ENCODE measurements around the gene AMPD2. TPM values are rescaled to one million over a fixed set of nuclear protein-coding genes. Genes with fewer than 3 reads are reported as not detected.

Gene AMPD2
- total and polyA plus RNA-seq, 9 of the 15 experiments (the other 6 are each of a cell fraction or from before 2014, with no cell fraction given): 2.0 to 77.7 (median 28.2) TPM

DNA sequence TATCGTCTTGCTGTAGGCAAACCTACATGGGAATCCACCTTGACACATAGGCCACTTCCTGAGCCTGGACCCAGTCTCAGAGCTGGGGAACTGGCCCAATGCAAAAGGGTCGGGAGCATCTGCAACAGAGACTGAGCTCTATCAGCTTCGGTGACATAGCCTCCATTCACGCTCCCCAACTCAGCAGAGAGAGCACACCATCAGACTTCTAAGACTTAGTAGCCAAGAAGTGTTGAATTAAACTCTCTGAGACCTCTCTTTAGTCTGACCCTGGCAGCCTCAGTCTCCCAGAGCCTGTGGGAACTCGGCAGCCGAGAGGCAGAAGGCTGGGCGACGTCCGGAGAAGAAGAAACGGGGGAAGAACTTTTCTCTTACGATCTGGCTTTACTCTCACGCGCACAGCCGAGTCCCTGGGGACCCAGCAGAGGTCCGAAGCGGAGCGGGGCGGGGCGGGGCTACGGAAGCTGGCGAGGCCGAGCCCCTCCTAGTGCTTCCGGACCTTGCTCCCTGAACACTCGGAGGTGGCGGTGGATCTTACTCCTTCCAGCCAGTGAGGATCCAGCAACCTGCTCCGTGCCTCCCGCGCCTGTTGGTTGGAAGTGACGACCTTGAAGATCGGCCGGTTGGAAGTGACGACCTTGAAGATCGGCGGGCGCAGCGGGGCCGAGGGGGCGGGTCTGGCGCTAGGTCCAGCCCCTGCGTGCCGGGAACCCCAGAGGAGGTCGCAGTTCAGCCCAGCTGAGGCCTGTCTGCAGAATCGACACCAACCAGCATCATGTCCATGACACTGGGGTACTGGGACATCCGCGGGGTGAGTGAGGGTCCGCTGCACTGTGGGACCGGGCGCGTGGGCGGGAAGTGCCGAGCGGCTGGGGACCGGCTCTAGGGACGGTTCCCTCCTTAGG lies 36.2 kb downstream of the AMPD2 start, which contains the start of gene GSTM4 (continued):
- no peak for TF ChIP-seq ATF1 (CRISPR knock-in tag; IDR thresholded peaks at IDR 0.05)
- TF ChIP-seq ATF1 (tag; IDR thresholded peaks at IDR 0.05): peak; percentile 67
- TF ChIP-seq TARDBP (IDR thresholded peaks at IDR 0.05): peak; percentile 16; the same call in 1 of the 2 replicates
- TF ChIP-seq RBBP5 (IDR thresholded peaks at IDR 0.05; ENCODE audit: borderline replicate concordance, insufficient read depth, low read length, poor library complexity, severe bottlenecking): peak; percentile 93
- TF ChIP-seq KAT7 (CRISPR knock-in tag; IDR thresholded peaks at IDR 0.05; ENCODE audit: borderline replicate concordance): no peak
- TF ChIP-seq GTF2A2 (tag; IDR thresholded peaks at IDR 0.05): no peak
- TF ChIP-seq POLR2G (IDR thresholded peaks at IDR 0.05; ENCODE audit: low read depth, low read length): peak; percentile 87
- peak; percentile 84 to 95 for TF ChIP-seq MAZ (CRISPR knock-in tag; conservative IDR thresholded peaks at IDR 0.05 in 1 of 2, IDR thresholded peaks at IDR 0.05 in 1 of 2)
- TF ChIP-seq, protein P1, sequence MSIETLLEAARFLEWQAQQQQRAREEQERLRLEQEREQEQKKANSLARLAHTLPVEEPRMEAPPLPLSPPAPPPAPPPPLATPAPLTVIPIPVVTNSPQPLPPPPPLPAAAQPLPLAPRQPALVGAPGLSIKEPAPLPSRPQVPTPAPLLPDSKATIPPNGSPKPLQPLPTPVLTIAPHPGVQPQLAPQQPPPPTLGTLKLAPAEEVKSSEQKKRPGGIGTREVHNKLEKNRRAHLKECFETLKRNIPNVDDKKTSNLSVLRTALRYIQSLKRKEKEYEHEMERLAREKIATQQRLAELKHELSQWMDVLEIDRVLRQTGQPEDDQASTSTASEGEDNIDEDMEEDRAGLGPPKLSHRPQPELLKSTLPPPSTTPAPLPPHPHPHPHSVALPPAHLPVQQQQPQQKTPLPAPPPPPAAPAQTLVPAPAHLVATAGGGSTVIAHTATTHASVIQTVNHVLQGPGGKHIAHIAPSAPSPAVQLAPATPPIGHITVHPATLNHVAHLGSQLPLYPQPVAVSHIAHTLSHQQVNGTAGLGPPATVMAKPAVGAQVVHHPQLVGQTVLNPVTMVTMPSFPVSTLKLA (conservative IDR thresholded peaks at IDR 0.05): peak; percentile 62 to 84; a peak in 3 of 4 replicates
- TF ChIP-seq, protein P2, sequence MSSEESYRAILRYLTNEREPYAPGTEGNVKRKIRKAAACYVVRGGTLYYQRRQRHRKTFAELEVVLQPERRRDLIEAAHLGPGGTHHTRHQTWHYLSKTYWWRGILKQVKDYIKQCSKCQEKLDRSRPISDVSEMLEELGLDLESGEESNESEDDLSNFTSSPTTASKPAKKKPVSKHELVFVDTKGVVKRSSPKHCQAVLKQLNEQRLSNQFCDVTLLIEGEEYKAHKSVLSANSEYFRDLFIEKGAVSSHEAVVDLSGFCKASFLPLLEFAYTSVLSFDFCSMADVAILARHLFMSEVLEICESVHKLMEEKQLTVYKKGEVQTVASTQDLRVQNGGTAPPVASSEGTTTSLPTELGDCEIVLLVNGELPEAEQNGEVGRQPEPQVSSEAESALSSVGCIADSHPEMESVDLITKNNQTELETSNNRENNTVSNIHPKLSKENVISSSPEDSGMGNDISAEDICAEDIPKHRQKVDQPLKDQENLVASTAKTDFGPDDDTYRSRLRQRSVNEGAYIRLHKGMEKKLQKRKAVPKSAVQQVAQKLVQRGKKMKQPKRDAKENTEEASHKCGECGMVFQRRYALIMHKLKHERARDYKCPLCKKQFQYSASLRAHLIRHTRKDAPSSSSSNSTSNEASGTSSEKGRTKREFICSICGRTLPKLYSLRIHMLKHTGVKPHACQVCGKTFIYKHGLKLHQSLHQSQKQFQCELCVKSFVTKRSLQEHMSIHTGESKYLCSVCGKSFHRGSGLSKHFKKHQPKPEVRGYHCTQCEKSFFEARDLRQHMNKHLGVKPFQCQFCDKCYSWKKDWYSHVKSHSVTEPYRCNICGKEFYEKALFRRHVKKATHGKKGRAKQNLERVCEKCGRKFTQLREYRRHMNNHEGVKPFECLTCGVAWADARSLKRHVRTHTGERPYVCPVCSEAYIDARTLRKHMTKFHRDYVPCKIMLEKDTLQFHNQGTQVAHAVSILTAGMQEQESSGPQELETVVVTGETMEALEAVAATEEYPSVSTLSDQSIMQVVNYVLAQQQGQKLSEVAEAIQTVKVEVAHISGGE (CRISPR knock-in tag; IDR thresholded peaks at IDR 0.05): peak in 1 of 3 experiments; percentile 76; a peak in 2 of 6 replicates
- TF ChIP-seq SAFB (IDR thresholded peaks at IDR 0.05; ENCODE audit: borderline replicate concordance, low read depth, low read length): 0 out of 2 replicates have a peak, but pooled peaks have one; percentile 20
- TF ChIP-seq GABPA (tag; conservative IDR thresholded peaks at IDR 0.05; ENCODE audit: low read depth): peak; percentile 70
- TF ChIP-seq, protein P3, sequence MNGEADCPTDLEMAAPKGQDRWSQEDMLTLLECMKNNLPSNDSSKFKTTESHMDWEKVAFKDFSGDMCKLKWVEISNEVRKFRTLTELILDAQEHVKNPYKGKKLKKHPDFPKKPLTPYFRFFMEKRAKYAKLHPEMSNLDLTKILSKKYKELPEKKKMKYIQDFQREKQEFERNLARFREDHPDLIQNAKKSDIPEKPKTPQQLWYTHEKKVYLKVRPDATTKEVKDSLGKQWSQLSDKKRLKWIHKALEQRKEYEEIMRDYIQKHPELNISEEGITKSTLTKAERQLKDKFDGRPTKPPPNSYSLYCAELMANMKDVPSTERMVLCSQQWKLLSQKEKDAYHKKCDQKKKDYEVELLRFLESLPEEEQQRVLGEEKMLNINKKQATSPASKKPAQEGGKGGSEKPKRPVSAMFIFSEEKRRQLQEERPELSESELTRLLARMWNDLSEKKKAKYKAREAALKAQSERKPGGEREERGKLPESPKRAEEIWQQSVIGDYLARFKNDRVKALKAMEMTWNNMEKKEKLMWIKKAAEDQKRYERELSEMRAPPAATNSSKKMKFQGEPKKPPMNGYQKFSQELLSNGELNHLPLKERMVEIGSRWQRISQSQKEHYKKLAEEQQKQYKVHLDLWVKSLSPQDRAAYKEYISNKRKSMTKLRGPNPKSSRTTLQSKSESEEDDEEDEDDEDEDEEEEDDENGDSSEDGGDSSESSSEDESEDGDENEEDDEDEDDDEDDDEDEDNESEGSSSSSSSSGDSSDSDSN (IDR thresholded peaks at IDR 0.05; ENCODE audit: borderline replicate concordance in 1 of 2, low read depth in 2 of 2, low read length in 2 of 2): 0 out of 4 replicates have a peak, but pooled peaks have one; percentile 27 to 75
- TF ChIP-seq SP1 (CRISPR knock-in tag; IDR thresholded peaks at IDR 0.05): peak; percentile 91
- TF ChIP-seq PHF20 (IDR thresholded peaks at IDR 0.05; ENCODE audit: partially characterized antibody): peak; percentile 79
- TF ChIP-seq ZNF589 (CRISPR knock-in tag; IDR thresholded peaks at IDR 0.05; ENCODE audit: low read depth): 0 out of 2 replicates have a peak, but pooled peaks have one; percentile 32
- TF ChIP-seq RBM34 (IDR thresholded peaks at IDR 0.05; ENCODE audit: borderline replicate concordance, insufficient read depth, low read length): no peak
- 0 out of 2 replicates have a peak, but pooled peaks have one; percentile 35 for TF ChIP-seq ZNF224 (CRISPR knock-in tag; IDR thresholded peaks at IDR 0.05)
- no peak for TF ChIP-seq ZNF354B (CRISPR knock-in tag; IDR thresholded peaks at IDR 0.05)
